HG03060 (cell line): ENCODE measurements around the gene MACROD2.

ENCODE experiments used
- ATAC-seq: cut with Tn5 transposase; IDR thresholded peaks from one replicate; pipeline ENCODE4 v1.9.1; 2021; ENCODE audit warnings: low read depth, moderate number of reproducible peaks; ENCODE audit not compliant: unreplicated experiment

MACROD2 gene

GRCh38 chr20:14879020-14879697 lies 883.8 kb downstream of the MACROD2 start:
- ATAC-seq, result peak; percentile 81

GRCh38 chr20:14879839-14880238 lies 884.5 kb downstream of the MACROD2 start:
- ATAC-seq, result no peak

- ATAC-seq, result no peak
Measured at GRCh38 chr20:14881518-14881917, 886.2 kb downstream of the MACROD2 start.

DNA sequence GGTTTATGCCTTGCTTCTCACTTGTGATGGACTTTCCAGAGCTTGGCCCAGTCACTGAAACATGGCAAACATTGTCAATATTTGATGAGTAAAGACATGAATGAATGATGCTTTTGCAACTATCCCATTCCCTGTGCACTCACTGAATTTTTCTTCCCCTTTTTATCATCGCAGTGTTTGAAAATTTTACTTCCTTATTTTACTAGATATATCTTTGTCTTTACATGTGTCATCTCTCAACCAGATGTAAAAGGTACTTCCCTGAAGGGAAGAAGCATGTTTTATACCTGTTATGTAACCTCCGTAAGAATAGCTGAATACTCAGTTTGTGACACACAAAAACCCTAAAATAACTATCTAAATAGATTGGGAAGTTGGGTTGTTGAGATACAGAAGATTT lies 886.8 kb downstream of the MACROD2 start:
- ATAC-seq, result no peak

DNA sequence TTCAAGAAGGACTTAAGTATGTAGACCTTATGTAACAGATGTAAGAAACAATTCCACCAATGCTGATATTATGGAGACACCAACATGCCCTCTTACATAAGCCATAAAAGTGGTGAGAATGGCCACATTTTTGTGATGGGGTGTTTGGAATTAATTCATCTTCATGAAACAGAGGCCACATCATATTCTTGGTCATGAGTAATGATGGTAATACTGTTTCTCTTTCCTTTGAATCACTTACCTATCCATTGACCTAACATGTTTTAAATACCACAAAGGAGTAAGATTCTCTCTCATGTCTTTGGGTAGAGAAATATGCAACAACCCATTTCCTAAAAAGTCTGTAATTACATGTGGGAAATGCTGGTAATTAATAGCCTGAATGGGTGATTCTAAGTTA lies 887.5 kb downstream of the MACROD2 start:
- no peak for ATAC-seq

GRCh38 chr20:14883324-14883723 lies 888.0 kb downstream of the MACROD2 start:
- ATAC-seq, result no peak

DNA sequence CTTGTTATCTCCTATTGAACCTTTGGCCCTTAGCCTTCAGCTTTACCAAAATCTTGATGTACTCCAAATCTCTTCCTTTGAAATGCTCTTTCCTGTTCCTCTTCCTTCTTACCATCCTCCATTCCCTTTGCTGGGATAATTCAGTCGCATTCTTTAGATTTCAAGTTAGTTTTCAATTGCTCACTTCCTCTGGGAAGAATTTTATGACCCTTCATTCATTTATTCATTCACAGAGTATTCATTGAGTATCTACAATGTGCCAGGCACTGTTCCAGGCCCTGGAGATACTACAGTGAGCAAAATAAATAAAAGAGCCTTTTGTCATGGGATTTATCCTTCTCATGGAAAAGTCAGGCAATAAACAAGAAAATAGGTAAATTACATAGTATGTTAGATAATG lies 890.3 kb downstream of the MACROD2 start:
- ATAC-seq, result no peak

- ATAC-seq, result no peak
Measured at GRCh38 chr20:14888134-14888533, 892.8 kb downstream of the MACROD2 start.

DNA sequence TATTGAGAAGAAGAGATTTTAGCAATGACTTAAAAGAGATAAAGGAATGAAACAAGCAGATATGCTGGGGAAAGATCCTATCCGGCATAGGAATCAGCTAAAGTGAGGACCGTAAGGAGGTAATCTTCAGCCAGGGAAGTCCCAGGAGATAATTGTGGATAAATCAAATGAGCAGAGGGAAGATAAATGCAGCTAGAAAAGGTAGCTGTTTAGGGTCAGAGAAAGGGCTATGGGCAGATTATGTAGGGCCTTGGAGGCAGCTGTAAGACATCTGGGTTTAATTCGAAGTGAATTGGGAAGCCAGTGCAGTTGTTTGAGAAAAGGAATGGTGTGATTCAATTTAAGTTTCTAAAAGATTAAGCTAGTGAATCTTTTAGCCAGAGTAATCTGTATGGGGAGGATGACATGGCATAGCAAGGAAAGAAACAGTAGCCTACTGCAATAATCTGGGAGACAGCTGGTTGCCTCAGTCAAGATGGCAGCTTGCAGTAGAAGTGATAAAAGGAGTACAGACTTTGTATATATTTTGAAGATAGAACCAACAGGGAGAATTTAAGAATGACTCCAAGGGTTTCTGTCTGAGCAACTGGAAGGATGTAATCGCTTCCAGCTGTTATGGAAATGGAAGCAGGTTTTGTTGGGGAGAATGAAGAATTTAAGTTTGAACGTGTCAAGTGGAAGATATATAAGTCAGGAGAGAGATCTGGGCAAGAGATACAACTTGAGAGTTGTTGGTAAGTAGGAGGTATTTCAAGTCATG lies 894.4 kb downstream of the MACROD2 start:
- ATAC-seq, result no peak

DNA sequence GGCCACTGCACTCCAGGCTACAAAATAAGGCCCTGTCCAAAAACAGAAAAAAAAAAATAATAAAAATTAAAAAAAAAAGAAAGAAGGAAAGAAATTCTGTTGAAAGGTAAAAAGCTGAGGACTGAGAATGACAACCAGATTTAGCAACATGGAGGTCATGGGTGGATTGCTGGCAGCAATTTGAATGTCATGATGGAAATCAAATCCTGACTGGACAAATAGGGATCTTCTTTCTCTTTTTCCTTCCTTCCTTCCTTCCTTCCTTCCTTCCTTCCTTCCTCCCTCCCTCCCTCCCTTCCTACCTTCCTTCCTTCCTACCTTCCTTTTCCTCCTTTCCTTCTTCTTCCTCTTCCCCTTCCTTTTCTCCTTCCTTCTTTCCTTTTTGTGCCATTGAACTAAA lies 895.4 kb downstream of the MACROD2 start:
- ATAC-seq, result no peak

DNA sequence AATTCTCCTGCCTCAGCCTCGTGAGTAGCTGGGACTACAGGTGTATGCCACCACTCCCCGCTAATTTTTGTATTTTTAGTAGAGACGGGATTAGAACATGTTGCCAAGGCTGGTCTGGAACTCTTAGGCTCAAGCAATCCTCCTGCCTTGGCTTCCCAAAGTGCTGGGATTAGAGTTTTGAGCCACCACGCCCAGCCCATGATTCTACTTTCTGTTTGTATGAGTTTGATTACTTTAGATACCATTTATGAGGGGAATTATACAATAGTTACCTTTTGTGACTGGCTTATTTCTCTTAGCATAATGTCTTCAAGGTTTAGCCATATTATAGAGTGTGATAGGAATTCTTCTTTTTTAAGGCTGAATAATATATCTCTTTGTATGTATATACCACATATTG lies 897.5 kb downstream of the MACROD2 start:
- ATAC-seq, result no peak

DNA sequence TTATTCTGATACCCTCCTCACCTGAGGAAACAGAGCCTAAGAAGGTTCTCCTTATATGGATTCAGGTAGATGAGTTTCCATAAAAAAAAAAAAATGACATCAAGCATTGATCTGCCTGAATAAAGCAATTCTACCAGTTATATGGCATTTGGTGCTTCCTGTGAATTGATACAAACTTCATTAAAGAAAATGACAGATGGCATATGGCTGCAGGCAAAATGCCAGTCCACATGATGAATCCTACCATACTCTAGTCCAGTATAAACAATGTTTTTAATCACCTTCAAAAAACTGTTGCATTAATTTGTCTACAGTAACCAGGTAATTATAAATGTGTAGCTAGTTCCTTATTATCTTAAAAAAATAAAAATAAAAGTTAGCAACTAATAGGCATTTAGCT lies 901.3 kb downstream of the MACROD2 start:
- no peak for ATAC-seq

GRCh38 chr20:14897608-14898007 lies 902.3 kb downstream of the MACROD2 start:
- no peak for ATAC-seq

- ATAC-seq, result peak; percentile 88
Measured at GRCh38 chr20:14902432-14903089, 907.2 kb downstream of the MACROD2 start.

GRCh38 chr20:14906908-14907434 lies 911.7 kb downstream of the MACROD2 start:
- no peak for ATAC-seq

DNA sequence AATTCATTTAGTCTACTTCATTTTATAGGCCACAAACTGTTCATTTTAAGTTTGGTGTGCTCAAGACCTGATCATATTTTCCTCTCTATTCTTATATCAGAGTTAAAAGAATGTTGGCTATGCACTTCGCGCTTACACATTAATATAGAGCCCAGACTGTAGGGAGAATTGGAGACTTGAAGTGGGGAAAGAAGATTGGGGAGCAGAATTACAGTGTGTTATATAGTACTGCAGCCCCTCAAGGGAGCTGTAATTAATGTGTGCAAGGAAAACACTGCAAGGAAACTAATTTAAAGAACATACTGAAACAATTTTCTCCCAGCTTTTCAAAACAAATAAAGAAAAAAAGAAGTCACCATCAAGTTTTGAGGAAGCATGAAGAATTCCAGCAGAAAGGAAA lies 914.8 kb downstream of the MACROD2 start:
- ATAC-seq, result no peak

GRCh38 chr20:14913896-14914620 lies 918.7 kb downstream of the MACROD2 start:
- ATAC-seq, result no peak

DNA sequence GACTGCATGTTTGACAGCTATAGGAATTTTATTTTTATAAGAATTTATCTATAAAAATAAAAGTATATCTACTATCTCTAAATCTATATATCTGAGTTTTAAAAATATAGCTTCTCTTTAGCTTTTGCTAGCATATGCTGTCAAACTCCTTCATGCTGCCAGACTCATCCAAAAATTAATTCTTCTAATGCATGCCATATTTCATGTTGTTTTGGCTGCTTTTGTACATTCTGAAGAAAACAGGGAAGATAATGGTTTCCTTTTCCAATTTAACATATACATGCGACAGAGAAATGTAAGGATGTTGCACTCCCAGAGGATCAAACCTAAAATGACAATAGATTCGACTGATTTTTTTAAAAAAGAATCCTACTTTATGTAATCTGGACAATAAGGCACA lies 919.3 kb downstream of the MACROD2 start:
- no peak for ATAC-seq

DNA sequence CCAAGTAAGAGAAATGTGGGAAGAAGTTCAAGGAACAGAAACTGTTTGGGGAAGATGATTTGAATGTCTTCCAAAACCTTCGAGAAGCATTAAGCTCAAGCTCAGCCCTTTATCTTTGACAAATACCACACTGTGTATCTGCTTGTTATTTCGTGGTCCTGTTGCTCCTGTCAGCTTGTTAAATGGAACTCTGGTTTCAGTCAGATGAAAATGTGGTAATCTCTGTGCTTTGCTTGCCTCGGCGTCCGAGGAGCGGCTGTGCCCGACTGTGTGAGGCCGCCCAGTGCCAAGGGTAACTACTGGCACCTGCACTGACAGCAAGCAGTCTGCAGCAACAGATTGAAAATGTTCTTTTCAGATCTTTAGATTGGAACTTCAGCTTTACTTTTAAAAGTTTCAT lies 920.0 kb downstream of the MACROD2 start:
- ATAC-seq, result no peak

DNA sequence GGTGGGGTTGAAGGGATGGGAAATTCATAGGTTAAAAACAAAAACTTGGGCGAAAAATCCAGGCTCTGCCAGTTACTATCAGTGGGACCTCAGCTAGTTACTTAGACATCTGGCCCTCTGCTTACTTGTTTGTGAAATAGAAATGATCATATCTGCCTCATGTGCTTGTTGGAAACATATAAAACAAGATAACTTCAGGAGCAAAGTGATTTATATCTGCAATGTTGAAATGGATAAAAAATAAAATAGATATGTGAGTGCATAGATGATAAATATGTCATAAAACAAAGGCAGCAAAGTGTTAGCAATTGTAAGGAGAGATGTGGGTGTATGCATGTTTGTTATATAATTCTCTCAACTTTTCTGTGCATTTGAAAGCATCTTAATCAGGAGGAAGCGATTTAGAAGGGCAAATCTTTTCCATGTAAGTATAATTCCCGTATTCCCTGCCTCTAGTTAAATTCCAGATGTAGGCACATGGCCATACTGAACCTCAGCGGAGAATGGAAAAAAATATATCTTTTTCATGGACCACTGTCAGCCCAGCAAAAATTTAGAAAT lies 921.1 kb downstream of the MACROD2 start:
- ATAC-seq, result no peak
